Measurements from ENCODE around the gene PRKG1.
"Not testable (repeated sequence)": the region's sequence is repeated elsewhere in the genome, so short reads cannot be mapped to it uniquely, and the experiment has no call there.

PRKG1 gene

DNA sequence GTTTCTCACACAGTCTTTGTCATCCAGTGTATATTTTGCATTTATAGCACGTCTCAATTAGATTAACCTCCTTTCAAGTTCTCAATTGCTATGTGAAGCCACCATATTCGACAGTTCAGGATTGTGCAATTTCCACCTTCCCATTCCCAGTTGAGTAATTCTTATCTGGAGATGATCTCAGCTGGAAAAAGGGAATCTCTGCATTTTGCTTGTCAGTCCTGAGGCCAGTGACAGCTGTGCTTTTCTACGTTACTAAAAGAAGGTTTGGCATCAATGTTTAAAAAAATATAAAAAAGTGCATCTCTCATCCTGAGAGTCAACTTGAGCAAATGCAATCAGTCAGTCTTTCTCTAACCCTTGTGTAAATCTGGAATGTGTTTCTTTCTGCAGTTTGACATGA is 247.7 kb downstream of the PRKG1 start:
- DNase-seq (ENCODE audit: low spot score): no peak

DNA sequence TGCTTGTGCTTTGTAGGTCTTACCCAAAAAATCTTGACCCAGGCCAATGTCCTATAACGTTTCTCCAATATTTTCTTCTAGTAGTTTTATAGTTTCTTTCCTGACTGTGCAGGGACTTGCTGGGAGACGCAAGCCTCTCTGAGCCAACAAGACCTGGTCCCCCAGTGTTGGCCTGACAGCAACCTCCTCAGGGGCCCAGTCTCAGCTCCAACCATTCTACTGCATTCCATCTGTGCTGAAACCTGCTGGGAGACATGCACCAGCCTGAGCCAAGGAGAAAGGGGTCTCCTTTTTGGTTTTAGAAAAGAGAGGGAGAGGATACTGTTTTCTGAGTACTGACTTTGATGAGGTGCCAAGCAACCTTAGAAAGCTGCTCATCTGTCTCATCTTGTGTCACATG is 251.4 kb downstream of the PRKG1 start:
- DNase-seq (ENCODE audit: low spot score): no peak

GRCh38 chr10:51326174-51326573 is 251.9 kb downstream of the PRKG1 start:
- no peak for DNase-seq (ENCODE audit: low spot score)

- DNase-seq (ENCODE audit: low spot score): no peak
Measured at GRCh38 chr10:51327432-51327831, 253.1 kb downstream of the PRKG1 start.

DNA sequence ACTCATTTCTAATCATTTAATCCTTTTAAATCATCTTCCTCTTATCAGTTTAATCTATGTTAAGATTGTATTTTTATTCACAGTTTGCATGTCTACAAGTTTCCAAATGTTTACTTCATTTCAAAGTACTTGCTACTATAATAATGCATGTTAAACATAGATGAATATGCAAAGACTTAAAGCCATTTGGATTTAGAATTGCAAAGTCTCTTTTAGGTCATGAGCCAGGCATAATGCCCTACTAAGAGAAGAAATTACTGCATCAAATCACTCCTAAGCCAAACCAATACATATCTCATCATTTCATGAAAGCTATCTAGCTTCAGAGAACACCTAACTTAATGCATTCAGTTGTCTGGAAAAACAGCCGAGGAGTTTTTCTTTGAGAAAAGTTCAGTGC is 266.1 kb downstream of the PRKG1 start:
- DNase-seq (ENCODE audit: low spot score): no peak

DNA sequence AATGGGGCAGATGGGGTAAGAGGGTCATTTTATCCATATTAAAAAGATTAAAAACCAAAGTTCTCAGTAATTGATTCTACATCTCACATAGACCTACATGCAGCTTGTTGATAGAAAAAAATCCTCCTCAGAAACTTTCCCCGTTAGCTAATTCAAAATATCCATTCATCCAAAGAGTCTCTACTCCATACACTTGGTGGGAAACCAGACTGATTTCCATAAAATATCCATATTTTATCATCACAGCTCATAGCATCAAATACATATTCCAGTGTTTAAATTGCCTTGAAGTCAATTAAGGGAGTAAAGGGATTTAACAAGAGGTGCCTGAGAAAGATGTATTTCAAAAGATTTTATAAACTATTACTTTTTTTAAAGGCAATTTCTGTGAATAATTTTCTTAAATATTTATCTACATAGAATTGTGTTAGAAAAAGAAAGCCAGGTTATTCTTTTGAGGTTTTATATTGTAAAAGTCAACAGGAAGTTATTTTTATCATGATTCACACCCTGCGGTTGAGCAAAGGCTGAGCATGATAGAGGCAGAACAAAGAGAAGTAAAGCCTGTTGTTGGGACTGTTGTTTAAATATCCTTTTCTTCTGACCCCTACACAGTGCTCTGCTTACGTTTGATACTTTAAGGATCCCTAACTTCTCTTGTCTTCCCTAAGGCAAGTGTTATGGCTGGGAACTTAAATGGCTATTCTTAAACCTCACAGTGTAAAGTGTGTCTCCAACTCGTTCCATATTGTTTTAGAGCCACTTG is 266.7 kb downstream of the PRKG1 start:
- no peak for DNase-seq (ENCODE audit: low spot score)

DNA sequence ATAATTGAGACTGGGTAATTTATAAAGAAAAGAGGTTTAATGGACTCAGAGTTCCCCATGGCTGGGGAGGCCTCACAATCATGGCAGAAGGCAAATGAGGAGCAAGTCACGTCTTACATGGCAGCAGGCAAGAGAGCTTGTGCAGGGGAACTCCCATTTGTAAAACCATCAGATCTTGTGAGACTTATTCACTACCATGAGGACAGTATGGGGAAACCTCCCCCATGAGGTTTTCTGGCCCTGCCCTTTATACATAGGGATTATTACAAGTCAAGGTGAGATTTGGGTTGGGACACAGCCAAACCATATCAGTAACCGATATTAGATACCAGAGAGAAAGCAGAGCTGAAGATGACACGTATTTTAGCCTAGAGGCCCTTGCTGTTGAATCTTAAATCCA is 267.5 kb downstream of the PRKG1 start:
- DNase-seq (ENCODE audit: low spot score): not testable (repeated sequence)

GRCh38 chr10:51342381-51342780 is 268.1 kb downstream of the PRKG1 start:
- no peak for DNase-seq (ENCODE audit: low spot score)

DNA sequence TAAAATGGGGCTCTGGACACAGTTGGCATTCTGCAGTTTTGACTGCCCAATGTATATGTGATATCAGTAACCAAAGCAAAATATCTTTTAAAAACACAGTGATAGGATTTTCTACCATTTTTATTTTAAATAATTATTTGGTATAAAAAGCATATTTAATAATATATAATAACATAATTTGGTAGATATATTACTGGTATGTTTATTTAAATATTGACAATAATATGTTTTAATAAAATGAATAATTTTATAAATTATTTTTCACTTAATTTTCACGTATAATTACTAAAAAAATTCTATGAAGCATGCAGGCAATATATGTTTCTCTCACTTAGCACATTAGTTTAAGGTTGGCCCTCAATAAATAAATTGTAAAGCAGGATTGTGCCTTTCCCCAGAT is 269.1 kb downstream of the PRKG1 start:
- no peak for DNase-seq (ENCODE audit: low spot score)

DNA sequence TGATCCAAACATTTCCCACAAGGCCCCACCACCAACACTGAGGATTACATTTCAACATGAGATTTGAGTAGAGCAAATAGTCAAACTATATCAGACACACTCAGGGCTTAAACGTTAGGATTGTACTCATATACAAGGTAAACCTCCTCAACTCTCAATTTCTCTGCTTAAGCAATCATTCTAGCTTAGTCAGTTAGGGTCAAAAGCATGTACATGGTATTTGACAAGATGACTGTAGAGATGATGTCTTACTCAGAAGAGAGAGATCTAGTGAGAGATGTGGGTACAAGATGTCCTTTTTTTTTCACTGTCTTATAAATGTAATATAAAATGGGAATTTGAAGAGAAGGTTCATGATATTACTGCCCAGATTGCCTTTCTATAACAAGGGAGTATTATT is 270.1 kb downstream of the PRKG1 start:
- no peak for DNase-seq (ENCODE audit: low spot score)

GRCh38 chr10:51348622-51349021 is 274.3 kb downstream of the PRKG1 start:
- no peak for DNase-seq (ENCODE audit: low spot score)

DNA sequence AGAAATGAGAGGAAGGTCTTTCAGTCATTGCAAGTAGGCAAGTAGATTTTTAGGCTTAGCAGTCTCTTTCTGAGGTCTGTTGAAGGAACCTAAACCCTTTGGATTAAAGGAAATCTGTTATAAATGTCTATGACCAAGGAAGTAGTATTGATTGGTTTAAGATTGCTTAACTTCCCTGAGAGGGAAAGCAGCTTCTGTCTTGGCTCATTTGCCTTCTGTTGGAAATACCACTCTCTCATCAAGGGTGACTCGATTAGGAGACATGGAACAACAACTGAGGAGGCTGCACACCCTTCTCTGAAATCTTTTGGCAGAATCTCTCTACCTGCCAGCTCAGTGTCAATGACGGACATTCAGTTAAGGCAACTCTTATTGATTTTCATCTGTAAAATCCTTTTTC is 282.9 kb downstream of the PRKG1 start:
- no peak for DNase-seq (ENCODE audit: low spot score)

GRCh38 chr10:51358227-51358626 is 283.9 kb downstream of the PRKG1 start:
- DNase-seq (ENCODE audit: low spot score): no peak

DNA sequence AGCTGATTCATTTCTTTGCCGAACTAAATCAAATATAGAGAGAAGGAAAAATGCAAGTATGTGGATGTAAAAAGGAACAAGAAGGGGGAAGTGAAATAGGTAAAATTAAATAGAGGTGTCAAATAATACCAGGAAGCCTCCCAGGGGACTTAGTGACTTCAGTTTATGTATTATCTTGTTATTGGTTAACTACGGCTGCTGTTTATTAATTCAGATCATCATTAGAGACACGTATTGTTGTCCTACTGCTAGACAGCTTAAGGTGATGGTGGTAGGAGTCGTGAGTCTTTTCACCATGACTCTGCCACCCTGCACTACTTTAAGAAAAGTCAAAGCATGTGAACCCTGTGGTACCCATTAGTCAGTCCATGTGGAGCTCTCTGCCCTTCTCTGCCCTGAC is 289.1 kb downstream of the PRKG1 start:
- no peak for DNase-seq (ENCODE audit: low spot score)

GRCh38 chr10:51364674-51365073 is 290.4 kb downstream of the PRKG1 start:
- no peak for DNase-seq (ENCODE audit: low spot score)

- DNase-seq (ENCODE audit: low spot score): no peak
Measured at GRCh38 chr10:51366044-51366443, 291.8 kb downstream of the PRKG1 start.

DNA sequence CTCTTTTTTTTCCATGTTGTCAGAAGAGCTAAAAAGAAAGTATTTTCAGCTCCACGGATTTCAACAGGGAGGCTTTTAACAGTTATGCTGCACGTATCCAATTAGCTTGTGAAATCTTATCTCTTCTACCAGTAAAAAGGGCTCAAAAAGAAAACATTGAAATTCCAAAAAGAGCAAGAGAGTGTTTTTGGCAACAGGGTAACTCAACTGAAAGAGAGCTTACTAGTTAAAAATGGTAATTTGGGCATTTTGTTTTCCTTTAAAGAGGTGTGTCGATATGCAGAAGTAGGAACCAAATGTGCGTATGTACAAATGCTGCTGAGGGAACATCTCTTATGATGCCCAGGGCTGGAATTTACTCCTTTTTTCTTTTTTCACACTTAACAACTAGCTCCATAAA is 292.8 kb downstream of the PRKG1 start:
- no peak for DNase-seq (ENCODE audit: low spot score)

DNA sequence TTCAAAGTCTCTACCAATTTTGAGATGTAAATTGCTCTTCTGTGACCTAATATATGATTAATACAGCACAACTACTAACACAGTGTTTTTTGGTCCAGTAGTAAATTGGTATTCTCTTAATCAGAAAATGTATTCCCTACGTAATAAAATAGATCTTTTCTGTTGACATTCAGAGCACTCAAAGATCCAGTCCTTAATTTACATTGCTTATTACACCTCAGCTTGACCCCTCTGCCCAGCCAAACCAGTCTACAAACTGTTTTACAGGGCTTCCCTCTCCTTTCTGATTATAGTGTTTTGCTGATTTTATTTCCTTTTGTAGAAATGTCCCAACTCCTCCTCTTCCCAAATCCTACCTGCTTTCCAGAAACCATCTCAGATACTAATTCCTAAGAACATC is 293.4 kb downstream of the PRKG1 start:
- no peak for DNase-seq (ENCODE audit: low spot score)

GRCh38 chr10:51368943-51369342 is 294.7 kb downstream of the PRKG1 start:
- DNase-seq (ENCODE audit: low spot score): no peak

DNA sequence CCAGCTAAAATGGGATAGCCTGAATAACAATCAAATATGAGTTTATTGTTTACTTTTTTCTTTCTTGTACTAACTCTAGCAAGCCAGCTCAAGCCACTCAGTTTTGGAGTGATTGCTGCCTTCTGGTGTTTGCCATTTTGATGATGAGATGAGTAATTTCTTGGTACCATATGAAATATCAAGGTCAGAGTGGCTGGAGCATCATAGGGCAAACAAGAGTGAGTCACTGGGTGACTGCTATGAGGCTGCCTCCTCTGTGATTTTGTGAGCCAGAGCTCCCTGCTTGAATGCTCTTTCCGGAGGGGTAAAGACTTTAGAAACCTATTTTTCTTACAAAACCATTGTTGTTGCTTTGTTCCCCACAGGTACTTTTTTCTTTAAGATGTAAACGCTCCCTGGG is 295.6 kb downstream of the PRKG1 start:
- DNase-seq (ENCODE audit: low spot score): no peak

GRCh38 chr10:51371743-51372142 is 297.5 kb downstream of the PRKG1 start:
- DNase-seq (ENCODE audit: low spot score): no peak

DNA sequence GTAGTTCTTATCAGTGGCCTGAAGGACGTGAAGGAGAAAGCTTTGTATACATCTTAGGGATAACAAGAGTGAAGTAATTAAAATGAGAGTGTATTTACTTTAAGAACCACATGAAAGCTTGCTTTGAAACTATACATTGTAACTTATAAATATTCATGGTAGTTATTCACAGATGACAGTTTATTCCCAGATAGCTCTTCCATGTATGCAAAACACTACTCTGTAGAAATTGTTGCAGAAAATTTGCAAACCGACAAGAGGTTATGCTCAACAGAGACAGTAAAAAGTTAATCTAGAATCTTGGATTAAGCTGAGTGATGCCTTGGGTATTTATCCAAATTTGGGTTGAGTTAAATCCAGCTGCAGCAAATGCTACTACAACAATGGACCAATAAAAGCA is 301.5 kb downstream of the PRKG1 start:
- DNase-seq (ENCODE audit: low spot score): no peak

DNA sequence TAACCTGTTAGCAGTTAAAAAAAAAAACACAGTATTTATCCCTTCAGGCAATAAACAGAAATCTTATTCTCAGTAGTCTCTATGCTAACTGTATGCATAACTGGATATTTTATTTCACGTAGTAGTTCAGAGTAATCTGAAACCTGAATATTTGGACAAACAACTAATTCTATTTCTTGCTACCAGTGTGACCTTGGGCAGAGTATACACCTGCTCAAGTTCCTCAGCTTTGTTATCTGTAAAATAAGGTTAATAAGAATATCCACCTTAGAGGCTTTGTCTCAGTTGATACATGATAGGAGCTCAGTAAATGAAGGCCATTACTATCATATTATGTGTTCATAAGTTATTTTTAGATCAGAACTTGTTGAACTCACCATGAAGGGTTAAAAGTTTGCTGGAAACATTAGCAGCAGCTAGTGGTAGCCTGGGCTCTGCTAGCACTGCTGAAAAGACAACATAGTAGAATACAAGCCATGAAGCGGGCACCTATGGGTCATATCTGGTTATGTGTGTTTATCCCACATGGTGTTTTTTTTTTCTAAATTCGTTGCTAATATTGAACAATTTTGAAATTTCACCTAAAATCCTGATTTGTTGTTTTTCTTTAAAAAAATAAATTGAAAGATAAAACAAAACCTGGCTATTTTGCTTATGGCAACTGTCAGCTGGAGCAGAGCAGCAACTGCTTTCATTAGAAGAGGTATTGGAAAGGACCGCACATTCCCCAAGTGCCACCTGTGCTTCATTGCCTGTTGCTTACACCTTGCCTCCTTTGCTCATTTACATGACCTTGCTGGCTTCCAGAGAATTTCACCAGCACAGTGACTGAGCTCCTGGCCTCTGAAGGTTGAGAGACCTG is 303.0 kb downstream of the PRKG1 start:
- DNase-seq (ENCODE audit: low spot score): no peak

Measured in ecto neural progenitor cell (in vitro differentiated cells).